ENCODE results near the gene HOXD9.

The HOXD9 gene

GRCh38 chr2:176111846-176112374 lies 10.6 kb upstream of the HOXD9 start:
- no peak for DNase-seq

- DNase-seq, result no peak
Measured at GRCh38 chr2:176112375-176113302, 9.9 kb upstream of the HOXD9 start.

- DNase-seq, result no peak
Measured at GRCh38 chr2:176114120-176114929, 8.2 kb upstream of the HOXD9 start.

GRCh38 chr2:176114930-176115625 lies 7.4 kb upstream of the HOXD9 start:
- DNase-seq, result no peak

- DNase-seq, result no peak
Measured at GRCh38 chr2:176115883-176116813, 6.4 kb upstream of the HOXD9 start, which contains the start of gene HOXD10. TSS of gene HOXD10 (plus strand) at chr2:176116778. CDS start at chr2:176116834, 56 bp downstream.

GRCh38 chr2:176117162-176117822 lies 5.2 kb upstream of the HOXD9 start:
- no peak for DNase-seq

GRCh38 chr2:176117823-176118371 lies 4.6 kb upstream of the HOXD9 start:
- no peak for DNase-seq

GRCh38 chr2:176118601-176119339 lies 3.7 kb upstream of the HOXD9 start:
- no peak for DNase-seq

GRCh38 chr2:176120364-176121189 lies 1.9 kb upstream of the HOXD9 start:
- DNase-seq, result no peak

GRCh38 chr2:176121190-176122051 lies 1.1 kb upstream of the HOXD9 start:
- DNase-seq, result no peak

- DNase-seq, result no peak
Measured at GRCh38 chr2:176122052-176122682, 352 bp upstream of the HOXD9 start.

- DNase-seq, result no peak
Measured at GRCh38 chr2:176123411-176124109, 1.0 kb downstream of the HOXD9 start.

GRCh38 chr2:176124110-176124946 lies 1.8 kb downstream of the HOXD9 start:
- DNase-seq, result no peak

GRCh38 chr2:176124947-176125771 lies 2.6 kb downstream of the HOXD9 start:
- DNase-seq, result no peak

- DNase-seq, result no peak
Measured at GRCh38 chr2:176125772-176126054, 3.2 kb downstream of the HOXD9 start.

Data from amniotic stem cell (primary cell).